GM12878 (cell line): Measurements from ENCODE around the gene PDE10A. TPM values are rescaled to one million over a fixed set of nuclear protein-coding genes. Genes with fewer than 3 reads are reported as not detected.

ENCODE experiments used
- ATAC-seq: fragments of 200-7000 bp; cut with Tn5 transposase; 3 replicates; pipeline ENCODE4 v1.9.1; 2020; ENCODE audit warnings: mild to moderate bottlenecking, moderate library complexity
- BruUV-seq: library from RNA; stranded (reverse); fragments of 400-500 nt; replicated peaks from 2 replicates; lab custom pipeline; 2021; lab: Mats Ljungman, UMichigan
- CTCF ChIA-PET: fragments of 300-600 bp; sonication (Branson Sonifier 250); formaldehyde crosslinking; extraction: SDS; loops from one replicate; lab custom pipeline; 2021; ENCODE audit warnings: inconsistent platforms; lab: Yijun Ruan, JAX
- POLR2A ChIA-PET: fragments of 350-600 bp; formaldehyde crosslinking; extraction: SDS; loops from one replicate; lab custom pipeline; 2021; ENCODE audit warnings: inconsistent platforms; lab: Charles Lee
- RAD21 ChIA-PET: fragments of 300-600 bp; sonication (Branson Sonifier 250); formaldehyde crosslinking; loops from one replicate; lab custom pipeline; 2023; ENCODE audit warnings: antibody characterized with exemption; ENCODE audit not compliant: unreplicated experiment; lab: Charles Lee
- SMC1A ChIA-PET: fragments of 300-600 bp; sonication (Branson Sonifier 250); formaldehyde crosslinking; loops from one replicate; lab custom pipeline; 2023; ENCODE audit not compliant: unreplicated experiment, uncharacterized antibody; lab: Charles Lee
- DNase-seq: peaks from one replicate; pipeline ENCODE4 v3.0.0-alpha.2; 2011; ENCODE audit warnings: low read depth, low spot score
- FAIRE-seq: peaks from 3 replicates; lab custom pipeline; 2011; peaks lifted over from hg19 to GRCh38; lab: Jason Lieb, UNC
- H2AFZ ChIP-seq: 2 replicates; pipeline ENCODE4 v1.6.0; 2011; ENCODE audit warnings: low read depth, low read length, control low read depth; ENCODE audit not compliant: control insufficient read depth
- H3K27ac ChIP-seq: 2 replicates; pipeline ENCODE4 v1.5.1; 2011; ENCODE audit warnings: control low read depth; ENCODE audit not compliant: control insufficient read depth, insufficient read depth
- H3K27me3 ChIP-seq, 2 experiments: replicated peaks in 1 of 2; 2 replicates each; pipeline versions ENCODE4 v1.6.0 to v1.6.1; 2011; ENCODE audit warnings: low read length in 1 of 2; ENCODE audit not compliant: control insufficient read depth in 2 of 2, insufficient read depth in 2 of 2
- H3K36me3 ChIP-seq, 2 experiments: 2 replicates each; pipeline ENCODE4 v1.5.1; 2011; ENCODE audit warnings: low read length in 1 of 2; ENCODE audit not compliant: control insufficient read depth in 2 of 2, insufficient read depth in 2 of 2
- H3K4me1 ChIP-seq: 2 replicates; pipeline ENCODE4 v1.6.1; 2011; ENCODE audit warnings: mild to moderate bottlenecking, low read length, moderate library complexity, mixed read lengths; ENCODE audit not compliant: control insufficient read depth, insufficient read depth
- H3K4me2 ChIP-seq: 2 replicates; pipeline ENCODE4 v1.6.0; 2011; ENCODE audit warnings: control low read depth; ENCODE audit not compliant: control insufficient read depth, insufficient read depth
- H3K4me3 ChIP-seq: fragments of 200-600 bp; sonication (generic); 2 replicates; pipeline ENCODE4 v1.5.1; 2016
- H3K79me2 ChIP-seq: 2 replicates; pipeline ENCODE4 v1.6.0; 2011; ENCODE audit warnings: low read length; ENCODE audit not compliant: control insufficient read depth, insufficient read depth
- H3K9ac ChIP-seq: 2 replicates; pipeline ENCODE4 v1.8.0; 2011; ENCODE audit warnings: low read length, control low read depth, mixed read lengths; ENCODE audit not compliant: control insufficient read depth, insufficient read depth
- H3K9me3 ChIP-seq: replicated peaks from 3 replicates; pipeline ENCODE4 v1.5.1; 2011; ENCODE audit warnings: mild to moderate bottlenecking, low read length; ENCODE audit not compliant: control insufficient read depth, insufficient read depth
- H4K20me1 ChIP-seq: 2 replicates; pipeline ENCODE4 v1.6.0; 2011; ENCODE audit not compliant: control insufficient read depth, insufficient read depth
- EED ChIP-seq: sonication (generic); IDR thresholded peaks from 2 replicates; pipeline ENCODE4 v1.6.1; 2016; ENCODE audit warnings: antibody characterized with exemption, low read depth
- HCFC1 ChIP-seq: fragments of 150-350 bp; IDR thresholded peaks from 2 replicates; pipeline ENCODE4 v1.6.1; 2014; ENCODE audit warnings: low read length
- HDGF ChIP-seq: fragments of 450-650 bp; IDR thresholded peaks from 2 replicates; pipeline ENCODE4 v1.6.1; 2016; ENCODE audit warnings: antibody characterized with exemption
- LARP7 ChIP-seq: fragments of 450-650 bp; IDR thresholded peaks from 2 replicates; pipeline ENCODE4 v1.6.1; 2017; ENCODE audit warnings: mild to moderate bottlenecking
- SMAD1 ChIP-seq: fragments of 450-650 bp; IDR thresholded peaks from 2 replicates; pipeline ENCODE4 v1.6.1; 2018; ENCODE audit warnings: mild to moderate bottlenecking, low read depth; ENCODE audit not compliant: partially characterized antibody
- ZZZ3 ChIP-seq: IDR thresholded peaks from 2 replicates; pipeline ENCODE4 v1.6.1; 2011; ENCODE audit warnings: low read depth; ENCODE audit not compliant: control insufficient read depth, insufficient read length
- WGBS: methylation state at CpG from one replicate; pipeline ENCODE4 v1.1.6; 2016; ENCODE audit warnings: low lambda C conversion rate; ENCODE audit not compliant: insufficient replicate concordance, insufficient coverage; ENCODE audit errors: missing lambda C conversion rate; 5-methylcytosine and 5-hydroxymethylcytosine counted together
- in situ Hi-C: fragments of 300-500 bp; cut with MboI; formaldehyde crosslinking; loops from 9 replicates; pipeline ENCODE4 v1.14.3; 2018; ENCODE audit warnings: mixed read lengths
- intact Hi-C: fragments of 100-400 bp; cut with micrococcal nuclease; formaldehyde crosslinking; loops from one replicate; pipeline ENCODE4 v1.14.2; 2022; ENCODE audit not compliant: unreplicated experiment
- polyA plus RNA-seq, 11 experiments: library from polyadenylated mRNA; depleted of rRNA in 4 of 11; unstranded in 6 of 11; stranded (reverse) in 5 of 11; fragments of >200 nt; fragmentation: Nextera tagmentation in 4 of 11; fragmentation: Illumina TruSeq in 1 of 11; extraction: Ambion mirVana in 4 of 11; extraction: Trizol in 1 of 11; gene quantifications; 1 replicate in 1 of 11; 2 replicates in 10 of 11; pipeline versions ENCODE4 v1.2.1 to v1.2.3, GENCODE V29; 2011 to 2016; ENCODE audit warnings: inconsistent platforms in 2 of 11, missing spikeins in 2 of 11, low read depth in 1 of 11
- total RNA-seq, 4 experiments: library from RNA; depleted of rRNA in 3 of 4; stranded (reverse); fragments of >200 nt in 3 of 4; fragmentation: Illumina TruSeq in 1 of 4; extraction: Trizol in 1 of 4; gene quantifications; 2 replicates each; pipeline versions ENCODE4 v1.2.1 to v1.2.3, GENCODE V29; 2013 to 2021
- TF ChIP-seq, protein P1 (sequence below): IDR thresholded peaks from 2 replicates; pipeline ENCODE4 v1.6.1; 2012; ENCODE audit warnings: mild to moderate bottlenecking, low read depth, low read length
- TF ChIP-seq, protein P2 (sequence below): fragments of 450-650 bp; IDR thresholded peaks from 2 replicates; pipeline ENCODE4 v1.6.1; 2017; ENCODE audit warnings: antibody characterized with exemption, mild to moderate bottlenecking, moderate library complexity

PDE10A gene
- total and polyA plus RNA-seq, 10 of the 15 experiments (the other 5 are each of a cell fraction or from before 2014, with no cell fraction given), result under 0.01 to 1.3 (median 0.03) TPM; not detected in 2

DNA sequence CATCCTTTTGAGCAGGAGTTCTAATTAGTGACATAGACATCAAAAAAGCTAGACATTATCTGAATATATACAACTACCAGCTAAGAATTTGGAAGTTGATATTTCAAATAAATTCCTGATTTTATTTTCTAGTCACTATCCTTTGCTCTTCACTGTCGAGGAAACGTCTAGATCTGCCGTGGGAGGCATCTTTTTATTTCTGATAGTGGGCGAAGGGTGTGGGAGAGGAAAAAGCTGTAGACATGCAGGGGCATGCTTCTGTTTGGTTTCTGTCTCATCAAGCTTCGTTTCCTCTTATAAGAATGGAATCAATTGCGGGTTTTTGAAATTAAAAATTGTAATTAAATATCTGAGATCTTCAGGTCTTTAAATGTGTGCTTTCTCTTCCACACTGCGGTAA, 337.4 kb downstream of the PDE10A start:
- H3K4me2 ChIP-seq, result no peak overlapping the region
- H3K27ac ChIP-seq, result no peak overlapping the region
- no peak for DNase-seq
- no peaks in the 10 kb centered on the region for H4K20me1 ChIP-seq
- H3K27me3 ChIP-seq, result no peaks in the 10 kb centered on the region
- H3K4me1 ChIP-seq, result no peaks in the 10 kb centered on the region
- no peak overlapping the region for H3K9ac ChIP-seq
- H2AFZ ChIP-seq, result no peak overlapping the region
- POLR2A ChIA-PET, result no interaction called here
- intact Hi-C loops (no loop called here), in situ Hi-C loops (no loop called here)
- CTCF ChIA-PET, result no interaction called here
- FAIRE-seq, result no peak
- RAD21 ChIA-PET, result no interaction called here
- no peaks in the 10 kb centered on the region; the same call in 2 of the 3 replicates for H3K9me3 ChIP-seq
- TF ChIP-seq LARP7 (no peak), SMAD1 (no peak)
- H3K4me3 ChIP-seq, result no peak overlapping the region
- SMC1A ChIA-PET, result interaction anchor here (0.9 kb wide), 1 partner anchor 396 kb away, joined by 3 read pairs; no protein-coding TSS in a partner anchor
- no peaks in the 10 kb centered on the region for H3K36me3 ChIP-seq
- H3K79me2 ChIP-seq, result no peaks in the 10 kb centered on the region
- WGBS, result 9% methylated on average over 7 of the region's 7 CpGs
- no peak for ATAC-seq
- no TSS peak for BruUV-seq

DNA sequence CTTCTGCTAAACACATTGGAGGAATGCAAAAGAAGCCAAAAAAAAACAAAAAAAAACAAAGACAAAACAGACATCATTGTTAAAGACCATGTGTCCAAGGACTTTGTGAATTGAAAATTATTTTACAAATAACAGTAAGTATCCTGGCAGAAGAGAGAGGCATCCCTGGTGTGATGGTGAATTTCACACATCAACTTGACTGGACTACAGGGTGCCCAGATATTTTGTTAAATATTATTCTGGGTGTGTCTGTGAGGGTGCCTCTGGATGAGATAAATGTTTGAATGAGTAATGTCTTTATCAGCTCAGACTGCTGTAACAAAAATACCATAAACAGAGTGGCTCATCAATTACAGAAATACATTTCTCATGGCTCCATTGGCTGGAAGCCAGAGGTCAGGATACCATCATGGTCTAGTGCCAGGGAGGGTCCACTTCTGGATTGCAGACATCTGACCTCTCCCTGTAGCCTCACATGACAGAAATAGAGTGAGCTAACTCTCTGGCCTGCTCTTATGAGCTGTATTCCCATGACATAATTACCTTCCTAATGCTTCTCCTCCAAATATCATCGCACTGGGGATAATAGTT, 341.4 kb downstream of the PDE10A start:
- FAIRE-seq, result no peak
- Histone ChIP-seq H3K4me3 (no peak overlapping the region), H3K27me3 (no peaks in the 10 kb centered on the region), H3K79me2 (no peaks in the 10 kb centered on the region), H3K9ac (no peak overlapping the region), H3K36me3 (no peaks in the 10 kb centered on the region), H2AFZ (no peak overlapping the region), H3K4me1 (no peaks in the 10 kb centered on the region), H4K20me1 (no peaks in the 10 kb centered on the region), H3K4me2 (no peak overlapping the region), H3K27ac (no peak overlapping the region), H3K9me3 (no peaks in the 10 kb centered on the region; the same call in 2 of the 3 replicates)
- ChIA-PET SMC1A (no interaction called here), RAD21 (no interaction called here), POLR2A (no interaction called here), CTCF (no interaction called here)
- intact Hi-C loops (no loop called here), in situ Hi-C loops (no loop called here)
- ATAC-seq, result no peak
- DNase-seq, result no peak
- whole genome bisulfite sequencing, result 0% methylated on average over 1 of the region's 1 CpG
- no TSS peak for BruUV-seq
- TF ChIP-seq, protein P1, sequence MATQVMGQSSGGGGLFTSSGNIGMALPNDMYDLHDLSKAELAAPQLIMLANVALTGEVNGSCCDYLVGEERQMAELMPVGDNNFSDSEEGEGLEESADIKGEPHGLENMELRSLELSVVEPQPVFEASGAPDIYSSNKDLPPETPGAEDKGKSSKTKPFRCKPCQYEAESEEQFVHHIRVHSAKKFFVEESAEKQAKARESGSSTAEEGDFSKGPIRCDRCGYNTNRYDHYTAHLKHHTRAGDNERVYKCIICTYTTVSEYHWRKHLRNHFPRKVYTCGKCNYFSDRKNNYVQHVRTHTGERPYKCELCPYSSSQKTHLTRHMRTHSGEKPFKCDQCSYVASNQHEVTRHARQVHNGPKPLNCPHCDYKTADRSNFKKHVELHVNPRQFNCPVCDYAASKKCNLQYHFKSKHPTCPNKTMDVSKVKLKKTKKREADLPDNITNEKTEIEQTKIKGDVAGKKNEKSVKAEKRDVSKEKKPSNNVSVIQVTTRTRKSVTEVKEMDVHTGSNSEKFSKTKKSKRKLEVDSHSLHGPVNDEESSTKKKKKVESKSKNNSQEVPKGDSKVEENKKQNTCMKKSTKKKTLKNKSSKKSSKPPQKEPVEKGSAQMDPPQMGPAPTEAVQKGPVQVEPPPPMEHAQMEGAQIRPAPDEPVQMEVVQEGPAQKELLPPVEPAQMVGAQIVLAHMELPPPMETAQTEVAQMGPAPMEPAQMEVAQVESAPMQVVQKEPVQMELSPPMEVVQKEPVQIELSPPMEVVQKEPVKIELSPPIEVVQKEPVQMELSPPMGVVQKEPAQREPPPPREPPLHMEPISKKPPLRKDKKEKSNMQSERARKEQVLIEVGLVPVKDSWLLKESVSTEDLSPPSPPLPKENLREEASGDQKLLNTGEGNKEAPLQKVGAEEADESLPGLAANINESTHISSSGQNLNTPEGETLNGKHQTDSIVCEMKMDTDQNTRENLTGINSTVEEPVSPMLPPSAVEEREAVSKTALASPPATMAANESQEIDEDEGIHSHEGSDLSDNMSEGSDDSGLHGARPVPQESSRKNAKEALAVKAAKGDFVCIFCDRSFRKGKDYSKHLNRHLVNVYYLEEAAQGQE, result no peak
- TF ChIP-seq HCFC1 (no peak), EED (no peak), ZZZ3 (no peak), HDGF (no peak)
- TF ChIP-seq, protein P2, sequence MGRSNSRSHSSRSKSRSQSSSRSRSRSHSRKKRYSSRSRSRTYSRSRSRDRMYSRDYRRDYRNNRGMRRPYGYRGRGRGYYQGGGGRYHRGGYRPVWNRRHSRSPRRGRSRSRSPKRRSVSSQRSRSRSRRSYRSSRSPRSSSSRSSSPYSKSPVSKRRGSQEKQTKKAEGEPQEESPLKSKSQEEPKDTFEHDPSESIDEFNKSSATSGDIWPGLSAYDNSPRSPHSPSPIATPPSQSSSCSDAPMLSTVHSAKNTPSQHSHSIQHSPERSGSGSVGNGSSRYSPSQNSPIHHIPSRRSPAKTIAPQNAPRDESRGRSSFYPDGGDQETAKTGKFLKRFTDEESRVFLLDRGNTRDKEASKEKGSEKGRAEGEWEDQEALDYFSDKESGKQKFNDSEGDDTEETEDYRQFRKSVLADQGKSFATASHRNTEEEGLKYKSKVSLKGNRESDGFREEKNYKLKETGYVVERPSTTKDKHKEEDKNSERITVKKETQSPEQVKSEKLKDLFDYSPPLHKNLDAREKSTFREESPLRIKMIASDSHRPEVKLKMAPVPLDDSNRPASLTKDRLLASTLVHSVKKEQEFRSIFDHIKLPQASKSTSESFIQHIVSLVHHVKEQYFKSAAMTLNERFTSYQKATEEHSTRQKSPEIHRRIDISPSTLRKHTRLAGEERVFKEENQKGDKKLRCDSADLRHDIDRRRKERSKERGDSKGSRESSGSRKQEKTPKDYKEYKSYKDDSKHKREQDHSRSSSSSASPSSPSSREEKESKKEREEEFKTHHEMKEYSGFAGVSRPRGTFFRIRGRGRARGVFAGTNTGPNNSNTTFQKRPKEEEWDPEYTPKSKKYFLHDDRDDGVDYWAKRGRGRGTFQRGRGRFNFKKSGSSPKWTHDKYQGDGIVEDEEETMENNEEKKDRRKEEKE, result no peak
